ENCODE data around the gene SLC24A3.

- TF ChIP-seq CTCF (IDR thresholded peaks at IDR 0.05) (no peak), EZH2 (IDR thresholded peaks at IDR 0.05) (no peak), EZH2phosphoT487 (IDR thresholded peaks at IDR 0.05) (no peak)
These were observed 270.9 kb downstream of the SLC24A3 start for GRCh38 chr20:19483309-19483708.
